Neuronal stem cell (in vitro differentiated cells): Measurements from ENCODE around the gene NKX2-3.

ENCODE experiments used
- DNase-seq: peaks from one replicate; pipeline ENCODE4 v3.0.0-alpha.2; 2013; ENCODE audit warnings: low spot score
- H2AFZ ChIP-seq: one replicate; pipeline ENCODE4 v1.6.1; 2013; ENCODE audit warnings: mild to moderate bottlenecking, low read length, inconsistent platforms
- H2AK5ac ChIP-seq: 2 replicates; pipeline ENCODE4 v1.6.1; 2013; ENCODE audit warnings: low read depth, mild to moderate bottlenecking, inconsistent platforms, low read length, moderate library complexity, mixed read lengths
- H2BK120ac ChIP-seq: 2 replicates; pipeline ENCODE4 v1.6.1; 2013; ENCODE audit warnings: low read depth, mild to moderate bottlenecking, inconsistent platforms, low read length, moderate library complexity, mixed read lengths
- H2BK12ac ChIP-seq: one replicate; pipeline ENCODE4 v1.6.1; 2013; ENCODE audit warnings: low read length, inconsistent platforms
- H2BK15ac ChIP-seq: 2 replicates; pipeline ENCODE4 v1.6.1; 2013; ENCODE audit warnings: mild to moderate bottlenecking, low read length, inconsistent platforms, mixed read lengths
- H2BK5ac ChIP-seq: one replicate; pipeline ENCODE4 v1.6.1; 2013; ENCODE audit warnings: inconsistent platforms, mild to moderate bottlenecking, low read length, moderate library complexity
- H3K14ac ChIP-seq: one replicate; pipeline ENCODE4 v1.6.1; 2013; ENCODE audit warnings: low read length, inconsistent platforms
- H3K18ac ChIP-seq: 2 replicates; pipeline ENCODE4 v1.6.1; 2013; ENCODE audit warnings: low read length, inconsistent platforms
- H3K23ac ChIP-seq: 2 replicates; pipeline ENCODE4 v1.6.1; 2013; ENCODE audit warnings: low read depth, mild to moderate bottlenecking, mixed read lengths, low read length, inconsistent platforms; ENCODE audit not compliant: poor library complexity
- H3K27ac ChIP-seq: replicated peaks from 3 replicates; pipeline ENCODE4 v1.5.1; 2013; ENCODE audit warnings: low read length, inconsistent platforms
- H3K27me3 ChIP-seq, 3 experiments: 2 replicates each; pipeline ENCODE4 v1.6.1; 2013; ENCODE audit warnings: low read length in 3 of 3, mild to moderate bottlenecking in 2 of 3, inconsistent platforms in 1 of 3, low read depth in 1 of 3, mixed read lengths in 1 of 3, moderate library complexity in 1 of 3; ENCODE audit not compliant: control insufficient read depth in 3 of 3, insufficient read depth in 3 of 3
- H3K36me3 ChIP-seq, 2 donors: replicated peaks in 1 of 2; 2 replicates each; pipeline ENCODE4 v1.6.1; 2013; ENCODE audit warnings: low read length in 2 of 2; ENCODE audit not compliant: control insufficient read depth in 2 of 2, insufficient read depth in 2 of 2
- H3K4ac ChIP-seq: 2 replicates; pipeline ENCODE4 v1.6.1; 2013; ENCODE audit warnings: inconsistent platforms, mild to moderate bottlenecking, low read length, moderate library complexity
- H3K4me1 ChIP-seq, 2 donors: 1 replicate in 1 of 2; 2 replicates in 1 of 2; pipeline ENCODE4 v1.6.1; 2013; ENCODE audit warnings: low read length in 2 of 2, low read depth in 1 of 2; ENCODE audit not compliant: control insufficient read depth in 2 of 2, insufficient read depth in 1 of 2
- H3K4me2 ChIP-seq: one replicate; pipeline ENCODE4 v1.6.1; 2013; ENCODE audit warnings: mild to moderate bottlenecking, low read length, inconsistent platforms; ENCODE audit not compliant: insufficient read depth, poor library complexity, severe bottlenecking
- H3K4me3 ChIP-seq, 2 donors: 2 replicates each; pipeline ENCODE4 v1.5.1; 2013; ENCODE audit warnings: low read length in 2 of 2, mild to moderate bottlenecking in 2 of 2, inconsistent platforms in 1 of 2, moderate library complexity in 1 of 2
- H3K79me1 ChIP-seq: one replicate; pipeline ENCODE4 v1.6.1; 2013; ENCODE audit warnings: low read depth, mild to moderate bottlenecking, inconsistent platforms, low read length, moderate library complexity
- H3K9ac ChIP-seq: one replicate; pipeline ENCODE4 v1.6.1; 2013; ENCODE audit warnings: mild to moderate bottlenecking, low read depth, low read length, inconsistent platforms; ENCODE audit not compliant: poor library complexity
- H3K9me3 ChIP-seq, 2 donors: replicated peaks in 1 of 2; 2 replicates each; pipeline versions ENCODE3 to v1.6.1; 2013; ENCODE audit warnings: low read length in 2 of 2, mild to moderate bottlenecking in 2 of 2, inconsistent platforms in 1 of 2, low read depth in 1 of 2, mixed read lengths in 1 of 2, moderate library complexity in 1 of 2; ENCODE audit not compliant: control insufficient read depth in 2 of 2, insufficient read depth in 1 of 2
- H4K8ac ChIP-seq: one replicate; pipeline ENCODE4 v1.6.1; 2013; ENCODE audit warnings: low read depth, mild to moderate bottlenecking, inconsistent platforms, low read length, moderate library complexity
- H4K91ac ChIP-seq: one replicate; pipeline ENCODE4 v1.6.1; 2013; ENCODE audit warnings: low read length, low read depth, mild to moderate bottlenecking, inconsistent platforms; ENCODE audit not compliant: poor library complexity
- WGBS, 2 donors: extraction: QIAGEN DNeasy Blood & Tissue Kit; methylation state at CpG; one replicate each; pipeline ENCODE4 v1.1.7; 2013; ENCODE audit warnings: missing lambda C conversion rate in 2 of 2, mixed read lengths in 1 of 2; ENCODE audit not compliant: insufficient read length in 2 of 2, insufficient replicate concordance in 1 of 2; ENCODE audit errors: extremely low coverage in 2 of 2; 5-methylcytosine and 5-hydroxymethylcytosine counted together

Gene NKX2-3

DNA sequence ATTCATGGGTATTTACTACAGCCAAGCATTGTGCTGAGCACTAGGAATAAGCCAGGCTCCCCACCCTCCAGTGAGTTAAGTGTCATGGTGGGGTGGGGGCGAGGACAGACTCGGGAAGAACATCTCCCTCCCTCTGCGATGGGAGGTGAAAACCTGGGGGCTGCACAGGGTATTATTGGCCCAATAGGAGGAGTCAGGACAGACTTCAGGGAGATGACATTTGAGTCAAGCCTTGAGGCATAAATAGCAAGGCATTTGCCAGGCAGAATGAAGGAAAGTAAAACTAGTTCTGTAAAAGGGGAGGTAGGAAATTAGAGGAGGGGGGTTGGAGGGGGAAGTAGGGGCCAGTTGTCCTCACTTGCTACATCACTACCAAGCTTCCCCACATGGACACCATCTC lies 18.9 kb downstream of the NKX2-3 start:
- Histone ChIP-seq H2BK15ac (no peak overlapping the region), H3K27ac (no peak overlapping the region), H3K14ac (no peak overlapping the region), H4K91ac (no peak overlapping the region), H3K79me1 (no peaks in the 10 kb centered on the region), H4K8ac (no peak overlapping the region), H3K4ac (no peak overlapping the region), H2AK5ac (no peak overlapping the region), H3K4me3 (no peak overlapping the region), H3K36me3 (no peaks in the 10 kb centered on the region), H3K18ac (no peak overlapping the region), H2BK120ac (no peak overlapping the region), H2AFZ (no peak overlapping the region), H2BK5ac (no peak overlapping the region), H2BK12ac (no peak overlapping the region), H3K4me1 (peaks cover 0 to 2% of the 10 kb centered on the region in 2 donors), H3K9ac (no peak overlapping the region), H3K9me3 (no peaks in the 10 kb centered on the region), H3K27me3 (peaks cover 0 to 80% (median 7%) of the 10 kb centered on the region in 3 experiments), H3K23ac (no peak overlapping the region), H3K4me2 (no peak overlapping the region)
- no CpG with 5 or more reads among the region's 3 CpGs for WGBS, 2 donors
- no peak for DNase-seq

DNA sequence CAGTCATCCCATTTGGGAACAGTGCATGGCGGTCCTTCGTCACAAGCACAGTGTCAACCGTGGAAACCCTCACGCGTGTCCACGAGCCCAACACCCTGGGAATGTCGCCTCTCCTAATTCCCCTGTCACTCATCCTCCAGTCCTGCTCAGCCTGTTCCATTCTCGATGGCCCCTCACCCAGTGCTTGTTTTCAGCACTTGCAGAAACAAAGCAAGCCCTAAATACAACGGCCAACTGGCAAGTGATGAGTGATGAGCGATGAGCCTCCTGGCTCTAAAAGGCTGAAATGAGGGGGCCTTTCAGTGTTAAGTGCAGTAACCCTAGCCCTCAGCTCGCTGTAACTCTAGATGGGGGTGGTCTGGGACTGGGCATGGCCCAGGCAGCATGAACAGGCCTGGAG lies 22.6 kb downstream of the NKX2-3 start:
- Histone ChIP-seq H2BK5ac (no peak overlapping the region), H3K27me3 (peaks cover 0 to 64% (median 0%) of the 10 kb centered on the region in 3 experiments), H3K4ac (no peak overlapping the region), H4K8ac (no peak overlapping the region), H3K4me1 (peaks cover 0 to 2% of the 10 kb centered on the region in 2 donors), H3K23ac (no peak overlapping the region), H2BK12ac (no peak overlapping the region), H3K14ac (no peak overlapping the region), H3K4me2 (no peak overlapping the region), H3K4me3 (no peak overlapping the region), H3K9ac (no peak overlapping the region), H3K18ac (no peak overlapping the region), H2BK120ac (no peak overlapping the region), H2AK5ac (no peak overlapping the region), H3K27ac (no peak overlapping the region), H3K36me3 (no peaks in the 10 kb centered on the region), H3K79me1 (no peaks in the 10 kb centered on the region), H2BK15ac (no peak overlapping the region), H4K91ac (no peak overlapping the region), H2AFZ (peak overlapping the region; percentile 21), H3K9me3 (no peaks in the 10 kb centered on the region)
- DNase-seq = no peak
- WGBS, 2 donors = no CpG with 5 or more reads among the region's 11 CpGs

DNA sequence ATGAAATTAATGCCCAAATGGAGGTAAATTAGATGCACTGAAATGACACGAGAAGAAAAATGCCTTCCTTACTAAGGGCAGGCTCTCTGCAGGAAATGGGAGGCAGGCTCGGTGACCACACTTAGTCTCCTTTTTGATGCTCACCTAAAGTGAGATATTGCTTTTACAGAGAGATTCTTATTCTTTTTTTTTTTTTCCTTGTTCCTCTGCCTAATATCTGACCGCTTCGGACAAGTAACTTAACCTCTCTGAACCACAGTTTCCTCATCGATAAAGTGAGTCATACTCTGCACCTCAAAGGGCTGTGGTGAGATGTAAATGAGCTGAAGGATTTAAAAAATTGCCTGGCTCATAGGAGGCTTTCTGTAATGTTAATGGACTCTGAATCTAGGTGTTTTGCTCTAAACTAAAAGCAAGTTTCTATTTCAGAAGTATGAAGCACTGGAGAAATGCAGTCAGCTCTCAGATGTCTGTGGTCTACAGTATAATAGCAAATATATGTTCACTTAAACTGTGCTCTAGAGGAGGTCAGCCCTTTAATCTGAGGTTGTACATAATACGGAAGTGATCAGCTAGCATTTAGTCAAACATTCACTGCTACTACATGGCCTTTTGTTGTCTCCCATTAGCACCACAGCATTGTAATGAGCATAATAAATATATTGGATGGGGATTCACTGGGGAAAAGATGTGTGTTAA lies 23.2 kb downstream of the NKX2-3 start:
- Histone ChIP-seq H3K23ac (no peak overlapping the region), H3K9me3 (no peaks in the 10 kb centered on the region), H3K4me1 (peaks cover 0 to 2% of the 10 kb centered on the region in 2 donors), H3K27ac (no peak overlapping the region), H3K14ac (no peak overlapping the region), H3K4me2 (no peak overlapping the region), H3K9ac (no peak overlapping the region), H2BK120ac (no peak overlapping the region), H2BK12ac (no peak overlapping the region), H3K18ac (no peak overlapping the region), H3K4me3 (no peak overlapping the region), H4K8ac (no peak overlapping the region), H2AK5ac (no peak overlapping the region), H3K4ac (no peak overlapping the region), H4K91ac (no peak overlapping the region), H2AFZ (peak overlapping the region; percentile 21), H2BK5ac (no peak overlapping the region), H3K36me3 (no peaks in the 10 kb centered on the region), H3K79me1 (no peaks in the 10 kb centered on the region), H2BK15ac (no peak overlapping the region), H3K27me3 (peaks cover 0 to 58% (median 0%) of the 10 kb centered on the region in 3 experiments)
- DNase-seq = no peak
- WGBS, 2 donors = no CpG with 5 or more reads among the region's 6 CpGs

DNA sequence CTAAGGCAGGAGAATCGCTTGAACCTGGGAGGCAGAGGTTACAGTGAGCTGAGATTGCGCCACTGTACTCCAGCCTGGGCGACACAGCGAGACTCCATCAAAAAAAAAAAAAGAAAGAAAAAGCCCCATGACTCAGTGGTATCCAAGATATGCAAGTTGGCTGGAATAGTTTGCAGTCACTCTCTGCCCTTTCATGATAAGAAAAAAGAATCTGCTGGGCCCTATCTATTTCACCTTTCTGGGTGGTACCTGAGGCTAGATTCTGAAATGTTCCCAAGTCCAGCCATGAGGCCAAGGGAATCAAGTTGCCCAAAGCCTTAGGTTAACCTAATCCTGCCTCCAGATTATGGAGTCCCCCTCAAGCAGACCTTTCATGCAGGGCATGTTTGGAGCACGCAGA lies 24.3 kb downstream of the NKX2-3 start:
- DNase-seq = no peak
- Histone ChIP-seq H2AK5ac (no peak overlapping the region), H3K9me3 (no peaks in the 10 kb centered on the region), H2BK12ac (no peak overlapping the region), H2BK15ac (no peak overlapping the region), H3K14ac (no peak overlapping the region), H3K36me3 (no peaks in the 10 kb centered on the region), H3K79me1 (no peaks in the 10 kb centered on the region), H3K27ac (no peak overlapping the region), H3K18ac (no peak overlapping the region), H3K23ac (no peak overlapping the region), H2BK5ac (no peak overlapping the region), H4K8ac (no peak overlapping the region), H2AFZ (no peak overlapping the region), H3K9ac (no peak overlapping the region), H3K27me3 (peaks cover 0 to 48% (median 0%) of the 10 kb centered on the region in 3 experiments), H3K4ac (no peak overlapping the region), H2BK120ac (no peak overlapping the region), H4K91ac (no peak overlapping the region), H3K4me2 (no peak overlapping the region), H3K4me3 (no peak overlapping the region), H3K4me1 (peaks cover 0 to 2% of the 10 kb centered on the region in 2 donors)
- no CpG with 5 or more reads among the region's 5 CpGs for WGBS, 2 donors
